GM19351 (cell line): Measurements from ENCODE around the gene CYSLTR1.
"Not testable (repeated sequence)": the region's sequence is repeated elsewhere in the genome, so short reads cannot be mapped to it uniquely, and the experiment has no call there.

Experiments
- ATAC-seq: cut with Tn5 transposase; IDR thresholded peaks from one replicate; pipeline ENCODE4 v1.9.1; 2021; ENCODE audit warnings: mild to moderate bottlenecking, moderate library complexity; ENCODE audit not compliant: unreplicated experiment

Gene CYSLTR1

GRCh38 chrX:78327370-78328086, at the start of gene CYSLTR1:
Gene CYSLTR1, minus strand, starts transcription at chrX:78327611. Its CDS starts 53,865 bp downstream, at chrX:78273746.
- peak; percentile 52 for ATAC-seq

- ATAC-seq = no peak
These were observed 49.8 kb upstream of the CYSLTR1 start for GRCh38 chrX:78377186-78377585.

- ATAC-seq = peak; percentile 78
These were observed 48.5 kb upstream of the CYSLTR1 start for GRCh38 chrX:78375894-78376293.

- ATAC-seq = no peak
These were observed 39.2 kb upstream of the CYSLTR1 start for GRCh38 chrX:78366576-78366975.

GRCh38 chrX:78357342-78358055, 30.1 kb upstream of the CYSLTR1 start:
- ATAC-seq = no peak

GRCh38 chrX:78333521-78333920, 6.1 kb upstream of the CYSLTR1 start:
- peak; percentile 77 for ATAC-seq

- no peak for ATAC-seq
These were observed 4.3 kb upstream of the CYSLTR1 start for GRCh38 chrX:78331708-78332107.

- ATAC-seq = no peak
These were observed 3.1 kb upstream of the CYSLTR1 start for GRCh38 chrX:78330540-78330939.

- no peak for ATAC-seq
These were observed 2.7 kb upstream of the CYSLTR1 start for GRCh38 chrX:78330068-78330467.

- no peak for ATAC-seq
These were observed 2.1 kb upstream of the CYSLTR1 start for GRCh38 chrX:78329486-78329885.

GRCh38 chrX:78326401-78326800, 1.0 kb downstream of the CYSLTR1 start:
- ATAC-seq = no peak

GRCh38 chrX:78322863-78323262, 4.5 kb downstream of the CYSLTR1 start:
- ATAC-seq = peak; percentile 23

GRCh38 chrX:78321809-78322208, 5.6 kb downstream of the CYSLTR1 start:
- peak; percentile 94 for ATAC-seq

GRCh38 chrX:78316265-78316664, 11.1 kb downstream of the CYSLTR1 start:
- no peak for ATAC-seq

GRCh38 chrX:78315745-78316144, 11.7 kb downstream of the CYSLTR1 start:
- no peak for ATAC-seq

GRCh38 chrX:78314561-78314960, 12.8 kb downstream of the CYSLTR1 start:
- ATAC-seq = peak; percentile 72

GRCh38 chrX:78313526-78313925, 13.9 kb downstream of the CYSLTR1 start:
- no peak for ATAC-seq

- no peak for ATAC-seq
These were observed 19.7 kb downstream of the CYSLTR1 start for GRCh38 chrX:78307665-78308064.

GRCh38 chrX:78303086-78303485, 24.3 kb downstream of the CYSLTR1 start:
- no peak for ATAC-seq

GRCh38 chrX:78300933-78301332, 26.5 kb downstream of the CYSLTR1 start:
- ATAC-seq = not testable (repeated sequence)

- no peak for ATAC-seq
These were observed 43.9 kb downstream of the CYSLTR1 start for GRCh38 chrX:78283511-78283910.

GRCh38 chrX:78237127-78237526, 90.3 kb downstream of the CYSLTR1 start:
- no peak for ATAC-seq
